NCI-H187 (cell line): ENCODE data around the gene HSD17B3.
"Not testable (repeated sequence)": the region's sequence is repeated elsewhere in the genome, so short reads cannot be mapped to it uniquely, and the experiment has no call there.

Experiments
- DNase-seq, 2 experiments: peaks; one replicate each; lab custom pipeline; 2025; lab: John Stamatoyannopoulos, UW

HSD17B3 gene

GRCh38 chr9:96193236-96193755, 108.7 kb downstream of the HSD17B3 start:
- no peak for DNase-seq

GRCh38 chr9:96192710-96193109, 109.3 kb downstream of the HSD17B3 start:
- DNase-seq: no peak

- DNase-seq: no peak
These were observed 112.0 kb downstream of the HSD17B3 start for GRCh38 chr9:96189995-96190394.

GRCh38 chr9:96189581-96189980, 112.4 kb downstream of the HSD17B3 start:
- not testable (repeated sequence) for DNase-seq

- DNase-seq: no peak
These were observed 113.4 kb downstream of the HSD17B3 start for GRCh38 chr9:96188571-96188970.

- no peak for DNase-seq
These were observed 114.8 kb downstream of the HSD17B3 start for GRCh38 chr9:96187151-96187555.

GRCh38 chr9:96186591-96187011, 115.4 kb downstream of the HSD17B3 start:
- no peak for DNase-seq

GRCh38 chr9:96185518-96186156, 116.3 kb downstream of the HSD17B3 start:
- DNase-seq: no peak
